GM18499 (cell line): ENCODE results near the gene SLC25A6.
"Not testable (repeated sequence)": the region's sequence is repeated elsewhere in the genome, so short reads cannot be mapped to it uniquely, and the experiment has no call there.

ENCODE experiments used
- ATAC-seq: cut with Tn5 transposase; IDR thresholded peaks from one replicate; pipeline ENCODE4 v1.9.1; 2021; ENCODE audit warnings: moderate number of reproducible peaks; ENCODE audit not compliant: insufficient read depth, unreplicated experiment

SLC25A6 gene

DNA sequence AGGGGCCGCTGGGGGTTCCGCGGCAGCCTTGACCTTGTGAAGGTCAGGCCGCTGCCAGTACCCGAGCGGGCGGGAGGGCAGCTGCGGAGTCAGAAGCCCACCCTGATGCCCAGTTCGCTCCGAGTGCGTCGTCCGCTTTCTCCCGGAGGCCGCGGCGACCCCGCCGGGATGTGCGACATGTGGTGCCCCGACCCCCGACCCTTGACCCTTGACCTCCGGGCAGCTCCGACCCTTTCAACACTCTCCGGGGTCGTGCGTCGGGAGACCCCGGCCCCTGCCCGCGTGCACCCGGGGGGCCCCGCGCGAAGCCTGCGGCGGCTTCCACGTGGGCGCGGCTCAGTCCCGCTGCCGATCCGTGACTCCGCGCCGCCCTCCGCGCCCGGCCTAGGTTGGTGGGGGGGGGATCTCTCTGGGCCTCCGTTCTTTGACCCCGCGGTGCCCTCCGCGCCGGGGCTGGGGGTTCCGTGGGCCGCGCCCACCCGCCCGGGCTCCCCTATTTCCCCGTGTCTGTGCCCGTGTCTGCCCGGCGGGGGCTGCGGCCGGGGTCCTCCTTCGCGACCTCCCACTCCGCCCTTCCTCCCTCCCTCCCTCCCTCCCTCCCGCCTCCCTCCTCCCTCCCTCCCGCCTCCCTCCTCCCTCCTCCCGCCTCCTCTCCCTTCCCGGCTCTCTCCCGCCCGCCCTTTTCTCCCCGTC, 609 bp upstream of the SLC25A6 start:
- no peak for ATAC-seq

DNA sequence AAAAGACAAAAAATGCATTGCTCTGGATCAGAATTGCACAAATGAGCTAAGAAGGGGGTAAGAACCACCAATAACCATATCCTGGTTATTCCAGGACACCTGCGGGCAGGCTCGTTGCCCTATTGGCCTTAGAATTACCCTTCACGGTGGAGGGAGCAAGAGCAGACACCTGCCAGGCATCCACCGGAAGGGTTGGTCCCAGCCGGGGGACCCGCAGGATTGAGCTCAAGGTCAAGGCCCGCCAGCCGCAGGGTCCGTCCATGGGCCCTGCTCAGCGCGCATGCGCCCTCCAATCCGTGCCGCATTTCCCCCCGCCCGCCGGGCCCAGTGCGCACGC, 575 bp downstream of the SLC25A6 start:
- ATAC-seq = no peak

DNA sequence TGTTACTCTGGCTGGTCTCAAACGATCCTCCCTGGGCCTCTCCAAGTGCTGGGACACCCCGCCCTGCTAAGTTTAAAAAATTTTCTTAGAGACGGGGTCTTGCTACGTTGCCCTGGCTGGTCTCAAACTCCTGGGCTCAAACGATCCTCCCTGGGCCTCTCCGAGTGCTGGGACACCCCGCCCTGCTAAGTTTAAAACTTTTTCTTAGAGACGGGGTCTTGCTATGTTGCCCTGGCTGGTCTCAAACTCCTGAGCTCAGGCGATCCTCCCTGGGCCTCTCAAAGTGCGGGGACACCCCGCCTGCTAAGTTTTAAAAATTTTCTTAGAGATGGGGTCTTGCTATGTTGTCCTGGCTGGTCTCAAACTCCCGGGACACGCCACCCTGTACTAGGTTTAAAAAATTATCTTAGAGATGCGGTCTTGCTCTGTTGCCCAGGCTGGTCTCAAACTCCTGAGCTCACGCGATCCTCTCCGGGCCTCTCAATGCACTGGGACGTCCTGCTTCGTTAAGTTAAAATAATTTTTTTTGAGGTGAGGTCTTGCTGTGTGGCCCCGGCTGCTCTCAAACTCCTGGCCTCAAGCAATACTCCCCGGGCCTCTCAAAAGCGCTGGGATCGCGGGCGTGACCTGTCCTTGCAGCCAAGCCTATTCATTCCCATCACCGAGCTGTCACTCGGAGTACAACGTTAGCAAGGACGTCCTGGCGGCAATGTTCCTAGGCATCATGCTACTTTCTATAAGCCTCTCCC, 1.1 kb downstream of the SLC25A6 start:
- ATAC-seq = no peak

DNA sequence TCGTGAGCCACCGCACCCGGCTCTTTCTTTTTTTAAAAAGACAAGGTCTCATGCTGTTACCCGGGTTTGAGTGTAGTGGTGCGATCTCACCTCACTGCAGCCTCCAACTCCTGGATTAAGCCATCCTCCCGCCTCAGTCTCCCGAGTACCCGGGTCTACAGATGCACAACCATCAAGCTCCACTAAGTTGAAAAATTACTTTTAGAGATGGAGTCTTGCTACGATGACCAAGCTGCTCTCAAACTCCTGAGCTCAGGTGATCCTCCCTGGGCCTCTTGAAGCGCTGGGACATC, 2.0 kb downstream of the SLC25A6 start:
- ATAC-seq = no peak

DNA sequence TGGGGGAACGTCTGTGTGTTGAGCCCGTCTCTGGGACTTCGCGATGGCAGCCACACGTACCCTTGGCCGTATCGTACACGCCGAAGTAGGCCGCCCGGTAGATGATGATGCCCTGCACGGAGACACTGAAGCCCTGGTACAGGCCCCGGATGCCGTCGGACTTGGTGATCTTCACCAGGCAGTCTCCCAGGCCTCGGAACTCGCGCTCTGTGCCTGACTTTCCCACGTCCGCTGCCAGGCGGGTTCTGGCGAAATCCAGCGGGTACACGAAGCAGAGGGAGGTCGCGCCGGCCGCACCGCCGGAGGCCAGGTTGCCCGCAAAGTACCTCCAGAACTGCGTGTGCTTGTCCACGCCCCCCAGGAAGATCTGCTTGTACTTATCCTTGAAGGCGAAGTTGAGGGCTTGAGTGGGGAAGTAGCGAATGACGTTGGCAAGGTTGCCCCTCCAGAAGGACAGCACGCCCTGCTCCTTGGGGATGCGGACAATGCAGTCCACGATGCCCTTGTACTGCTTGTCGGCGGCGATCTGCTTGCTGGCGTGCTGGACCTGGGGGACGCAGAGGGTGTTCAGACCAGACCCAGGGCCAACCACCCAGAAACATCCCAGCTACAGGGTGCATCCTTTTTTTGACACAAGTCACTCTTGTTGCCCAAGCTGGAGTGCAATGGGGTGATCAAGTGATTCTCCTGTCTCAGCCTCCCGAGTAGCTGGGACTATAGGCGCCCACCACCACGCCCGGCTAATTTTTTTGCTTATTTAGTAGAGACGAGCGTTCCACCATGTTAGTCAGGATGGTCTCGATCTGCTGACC, 2.5 kb downstream of the SLC25A6 start:
- no peak for ATAC-seq

DNA sequence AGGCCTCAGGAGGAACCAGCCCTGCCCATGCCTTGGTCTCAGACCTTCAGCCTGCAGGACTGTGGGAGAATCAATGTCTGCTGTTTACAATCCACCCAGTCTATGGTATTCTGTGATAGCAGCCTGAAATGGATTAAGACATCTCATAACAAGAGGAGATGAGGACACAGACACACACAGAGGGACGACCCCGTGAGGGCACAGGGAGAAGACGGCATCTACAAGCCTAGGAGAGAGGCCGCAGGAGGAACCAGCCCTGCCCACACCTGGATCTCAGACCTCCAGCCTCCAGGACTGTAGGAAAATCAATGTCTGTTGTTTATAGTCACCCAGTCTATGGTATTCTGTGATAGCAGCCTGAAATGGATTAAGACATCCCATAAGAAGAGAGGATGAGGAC, 3.3 kb downstream of the SLC25A6 start:
- ATAC-seq = no peak

DNA sequence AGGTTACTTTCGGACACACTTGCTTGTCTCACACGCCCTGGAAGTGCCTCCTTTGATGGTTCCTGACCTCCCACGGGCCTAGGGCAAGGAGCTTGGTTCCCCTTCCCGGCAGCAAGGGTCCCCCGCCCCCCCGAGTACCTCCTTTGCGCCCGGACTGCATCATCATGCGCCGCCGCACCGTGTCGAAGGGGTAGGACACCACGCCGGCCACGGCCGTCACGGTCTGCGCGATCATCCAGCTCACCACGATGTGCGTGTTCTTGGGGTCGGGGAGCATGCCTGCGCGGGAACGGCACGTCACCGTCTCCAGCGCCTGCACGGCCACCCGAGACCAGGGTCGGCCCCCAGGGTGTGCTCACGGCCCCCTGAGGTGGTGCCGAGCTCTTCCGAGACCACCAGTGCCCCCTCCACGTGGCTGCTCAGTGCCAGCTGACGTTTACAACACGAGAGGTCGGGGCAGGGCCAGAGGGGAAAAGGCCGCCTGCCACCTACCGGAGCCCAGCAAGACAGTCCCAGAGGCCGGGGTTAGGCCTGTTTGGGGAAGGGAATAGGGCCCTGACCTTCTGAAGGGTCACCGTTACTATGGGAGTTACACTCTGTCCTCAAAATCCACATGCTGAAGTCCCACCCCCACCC, 4.7 kb downstream of the SLC25A6 start:
- no peak for ATAC-seq

DNA sequence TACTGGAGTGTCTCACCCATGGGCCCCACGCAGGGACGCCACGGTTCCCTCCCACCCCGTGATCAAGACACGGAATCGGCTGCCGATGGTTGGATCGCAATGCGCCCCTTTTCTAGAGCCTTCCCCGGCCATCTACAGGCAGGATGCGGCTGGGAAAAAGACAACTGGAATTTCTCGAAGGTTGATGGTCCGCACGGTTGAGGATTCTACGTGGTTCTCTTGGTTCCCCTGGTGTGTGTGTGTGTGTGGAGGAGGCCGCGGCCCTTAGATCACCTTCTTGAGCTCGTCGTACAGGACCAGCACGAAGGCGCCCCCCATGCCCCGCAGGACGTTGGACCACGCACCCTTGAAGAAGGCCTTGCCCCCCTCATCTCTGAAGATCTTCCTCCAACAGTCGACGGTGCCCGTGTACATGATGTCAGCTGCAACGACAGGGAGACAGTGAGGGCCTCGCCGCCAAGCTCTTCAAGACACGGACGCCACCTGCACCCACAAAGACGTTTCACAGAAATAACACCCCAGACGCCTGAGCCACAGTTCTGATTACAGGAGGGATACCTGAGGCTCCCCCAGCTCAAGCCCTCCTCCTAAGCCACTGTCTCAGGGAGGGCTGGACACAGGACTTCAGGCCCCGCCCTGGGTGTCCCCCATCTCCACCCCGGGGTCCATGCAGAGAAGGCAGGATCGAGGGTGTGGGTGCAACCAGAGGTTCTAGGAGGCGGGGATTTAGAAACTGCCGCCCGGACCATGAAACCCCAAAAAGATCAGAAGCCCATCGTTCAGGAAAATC, 5.4 kb downstream of the SLC25A6 start:
- no peak for ATAC-seq

DNA sequence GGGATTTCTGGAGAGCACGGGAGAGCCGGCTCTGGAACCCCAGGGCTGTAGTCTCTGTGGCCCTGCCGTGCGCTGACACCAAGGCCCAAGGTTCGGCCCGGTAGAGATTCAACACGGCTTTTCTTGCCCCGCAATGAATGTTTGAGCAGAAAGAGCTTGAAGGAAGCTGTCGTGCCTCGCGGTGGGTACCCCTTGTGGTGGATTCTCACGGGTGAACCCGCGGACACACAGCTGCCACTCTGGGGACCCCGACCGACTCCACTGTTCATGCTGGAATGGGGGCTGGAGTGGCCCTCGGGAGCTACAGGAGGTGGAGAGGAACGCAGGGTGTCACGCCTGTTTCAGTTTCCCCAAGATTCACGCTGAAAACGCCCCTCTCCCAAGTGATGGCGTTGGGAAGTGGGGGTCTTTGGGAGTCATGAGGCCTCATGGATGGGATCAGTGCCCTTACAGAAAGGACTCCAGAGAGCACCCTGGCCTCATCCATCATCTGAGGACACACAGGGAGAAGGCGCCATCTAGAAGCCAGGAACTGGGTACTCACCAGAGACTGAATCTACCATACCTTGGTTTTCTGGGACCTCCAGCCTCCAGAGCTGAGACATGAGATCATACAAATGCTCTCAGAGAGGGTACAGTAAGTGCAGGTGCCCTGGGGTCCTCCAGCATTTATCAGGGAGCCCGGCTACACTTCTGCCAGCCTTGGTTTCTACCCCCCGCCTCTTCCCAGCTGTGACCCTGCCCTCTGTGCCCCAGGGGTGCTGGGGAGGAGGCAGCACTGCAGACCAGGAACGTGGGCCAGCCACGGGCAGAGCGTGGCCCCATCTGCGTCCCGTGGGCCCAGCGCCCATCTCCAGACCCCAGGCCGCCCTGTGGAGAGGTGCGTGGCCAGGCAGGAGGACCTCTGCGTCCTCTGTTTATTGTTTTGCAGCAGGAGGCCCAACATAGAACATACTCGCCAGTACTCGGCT, 6.4 kb downstream of the SLC25A6 start:
- ATAC-seq = no peak

DNA sequence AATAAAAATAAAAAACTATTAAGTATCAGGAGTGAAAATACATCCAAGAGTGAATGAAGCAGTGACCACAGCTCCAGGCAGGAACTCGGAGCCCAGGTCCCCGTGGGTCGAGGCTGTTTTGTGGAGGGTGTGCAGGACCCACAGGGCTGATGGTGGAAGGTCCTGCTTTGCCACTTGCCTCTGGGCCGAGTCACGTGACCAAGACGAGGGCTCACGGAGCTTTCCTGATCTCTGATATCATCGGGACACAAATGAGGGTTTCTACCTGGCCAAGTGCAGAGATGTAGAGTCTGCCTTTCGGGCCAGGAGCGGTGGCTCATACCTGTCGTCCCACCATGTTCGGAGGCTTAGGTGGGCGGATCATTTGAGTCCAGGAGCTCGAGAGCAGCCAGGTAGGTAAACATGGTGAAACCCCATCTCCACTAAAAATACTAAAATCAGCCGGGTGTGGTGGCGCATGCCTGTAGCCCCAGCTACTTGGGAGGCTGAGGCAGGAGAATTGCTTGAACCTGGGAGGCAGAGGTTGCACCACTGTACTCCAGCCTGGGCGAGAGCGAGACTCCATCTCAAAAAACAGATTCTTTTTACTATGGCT, 7.2 kb downstream of the SLC25A6 start:
- no peak for ATAC-seq

DNA sequence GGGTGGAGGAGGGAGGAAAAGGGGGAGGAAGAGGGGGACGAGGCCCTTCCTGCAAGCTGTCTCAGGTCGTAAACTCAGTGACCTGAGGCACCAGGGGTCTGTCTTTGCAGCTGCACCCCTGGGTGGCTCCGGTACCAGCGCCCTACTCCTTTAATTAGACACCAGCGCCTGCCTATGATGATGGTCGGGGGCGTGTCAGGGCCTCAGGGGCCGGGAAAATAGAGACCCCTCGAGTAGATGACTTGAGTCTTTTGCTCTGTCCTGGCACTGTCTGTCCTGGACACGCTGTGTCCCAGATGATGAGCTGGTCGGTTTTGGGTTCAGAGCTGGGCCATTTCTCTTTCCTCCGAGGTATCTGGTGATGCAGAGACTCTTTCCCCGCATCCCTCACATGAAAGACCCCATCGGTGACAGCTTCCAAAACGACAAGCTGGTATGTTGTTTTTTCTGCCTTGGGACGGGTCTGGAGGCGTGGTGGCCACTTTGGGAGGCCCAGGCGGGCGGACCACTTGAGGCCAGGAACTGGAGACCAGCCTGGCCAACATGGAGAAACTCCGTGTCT, 11.2 kb downstream of the SLC25A6 start:
- ATAC-seq = no peak

DNA sequence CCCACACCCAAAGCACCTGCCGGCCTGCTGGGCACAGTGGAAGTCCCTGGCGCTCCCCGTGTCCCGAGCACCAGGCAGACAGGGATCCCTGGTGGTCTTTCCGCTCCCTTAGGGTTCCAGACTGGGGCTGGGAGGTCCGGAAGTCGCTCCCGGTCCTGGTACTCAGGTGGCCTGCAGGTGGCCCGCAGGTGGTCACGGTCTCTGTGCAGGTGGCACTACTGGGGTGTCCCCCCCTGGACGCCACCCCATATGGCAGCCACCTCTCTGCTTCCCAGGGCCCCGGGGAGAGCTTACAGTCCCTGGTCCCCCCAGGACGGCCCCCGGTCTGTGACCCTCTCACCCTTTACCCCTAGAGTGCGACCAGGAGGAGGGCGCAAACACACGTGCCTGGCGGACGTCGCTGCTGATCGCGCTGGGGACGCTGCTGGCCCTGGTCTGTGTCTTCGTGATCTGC, 13.6 kb downstream of the SLC25A6 start:
- ATAC-seq = no peak

DNA sequence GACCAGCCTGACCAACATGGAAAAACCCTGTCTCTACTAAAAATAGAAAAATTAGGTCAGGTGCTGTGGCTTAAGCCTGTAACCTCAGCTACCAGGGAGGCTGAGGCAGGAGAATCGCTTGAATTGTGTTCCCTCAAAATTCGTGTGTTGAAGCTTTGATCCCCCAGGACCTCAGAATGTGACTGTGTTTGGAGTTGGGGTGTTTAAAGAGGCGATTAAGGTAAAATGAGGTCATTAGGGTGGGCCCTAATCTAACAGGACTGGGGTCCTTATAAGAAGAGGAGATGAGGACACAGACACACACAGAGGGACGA, 23.6 kb downstream of the SLC25A6 start:
- no peak for ATAC-seq

DNA sequence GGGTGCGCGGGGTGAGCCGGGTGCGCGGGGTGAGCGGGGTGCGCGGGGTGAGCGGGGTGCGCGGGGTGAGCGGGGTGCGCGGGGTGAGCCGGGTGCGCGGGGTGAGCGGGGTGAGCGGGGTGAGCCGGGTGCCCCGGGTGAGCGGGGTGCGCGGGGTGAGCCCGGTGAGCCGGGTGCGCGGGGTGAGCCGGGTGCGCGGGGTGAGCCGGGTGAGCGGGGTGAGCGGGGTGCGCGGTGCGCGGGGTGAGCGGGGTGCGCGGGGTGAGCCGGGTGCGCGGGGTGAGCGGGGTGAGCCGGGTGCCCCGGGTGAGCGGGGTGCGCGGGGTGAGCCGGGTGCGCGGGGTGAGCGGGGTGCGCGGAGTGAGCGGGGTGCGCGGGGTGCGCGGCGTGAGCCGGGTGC, 25.6 kb downstream of the SLC25A6 start:
- not testable (repeated sequence) for ATAC-seq

DNA sequence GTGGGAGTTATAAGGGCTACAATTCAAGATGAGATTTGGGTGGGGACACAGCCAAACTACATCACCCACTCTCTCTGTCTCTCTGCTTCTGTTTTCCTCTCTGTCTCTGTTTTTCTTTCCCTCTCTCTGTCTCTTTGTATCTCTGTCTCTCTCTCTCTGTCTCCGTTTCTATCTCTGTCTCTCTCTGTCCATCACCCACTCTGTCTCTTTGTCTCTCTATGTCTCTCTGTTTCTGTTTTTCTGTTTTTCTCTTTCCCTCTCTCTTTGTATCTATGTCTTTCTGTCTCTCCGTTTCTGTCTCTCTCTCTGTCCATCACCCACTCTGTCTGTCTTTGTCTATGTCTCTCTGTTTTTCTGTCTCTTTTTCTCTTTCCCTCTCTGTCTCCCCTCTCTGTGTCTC, 30.0 kb downstream of the SLC25A6 start:
- ATAC-seq = no peak

DNA sequence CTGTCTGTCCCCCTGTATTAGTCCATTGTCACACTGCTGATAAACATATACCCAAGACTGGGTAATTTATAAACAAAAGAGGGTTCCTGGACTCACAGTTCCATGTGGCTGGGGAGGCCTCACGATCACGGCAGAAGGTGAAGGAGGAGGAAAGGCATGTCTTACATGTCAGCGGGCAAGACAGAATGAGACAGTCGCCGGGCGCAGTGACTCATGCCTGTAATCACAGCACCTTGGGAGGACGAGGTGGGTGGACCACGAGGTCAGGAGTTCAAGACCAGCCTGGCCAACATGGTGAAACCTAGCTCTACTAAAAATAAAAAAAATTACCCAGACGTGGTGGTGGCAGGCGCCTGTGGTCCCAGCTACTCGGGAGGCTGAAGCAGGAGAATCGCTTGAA, 30.6 kb downstream of the SLC25A6 start:
- no peak for ATAC-seq

DNA sequence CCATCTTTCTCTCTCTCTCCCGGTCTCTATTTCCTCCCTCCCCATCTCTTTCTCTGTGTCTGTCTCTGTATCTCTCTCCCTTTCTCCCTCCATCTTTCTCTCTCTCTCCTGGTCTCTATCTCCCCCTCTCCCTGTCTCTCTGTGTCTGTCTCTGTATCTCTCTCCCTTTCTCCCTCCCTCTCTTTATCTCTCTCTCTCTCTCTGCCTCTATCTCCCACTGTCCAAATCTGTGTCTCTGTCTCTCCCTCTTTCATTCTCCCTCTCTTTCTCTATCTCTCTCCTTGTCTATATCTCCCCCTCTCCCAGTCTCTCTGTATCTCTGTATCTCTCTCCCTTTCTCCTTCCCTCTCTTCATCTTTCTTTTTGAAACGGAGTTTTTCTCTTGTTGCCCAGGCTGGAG, 31.7 kb downstream of the SLC25A6 start:
- ATAC-seq = no peak

DNA sequence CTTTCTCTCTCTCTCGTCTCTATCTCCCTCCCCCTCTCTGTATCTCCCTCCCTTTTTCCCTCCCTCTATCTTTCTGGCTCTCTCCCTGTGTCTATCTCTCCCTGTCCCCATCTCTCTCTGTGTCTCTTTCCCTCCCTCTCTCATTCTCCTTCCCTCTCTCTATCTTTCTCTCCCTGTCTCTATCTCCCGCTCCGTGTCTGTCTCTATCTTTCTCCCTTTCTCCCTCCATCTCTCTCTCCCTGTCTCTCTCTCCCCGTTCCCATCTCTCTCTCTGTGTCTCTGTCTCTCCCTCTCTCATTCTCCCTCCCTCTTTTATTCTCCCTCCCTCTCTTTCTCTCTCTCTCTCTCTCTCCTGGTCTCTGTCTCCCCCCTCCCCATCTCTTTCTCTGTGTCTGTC, 32.4 kb downstream of the SLC25A6 start:
- ATAC-seq = no peak
